HG03558 (cell line): ENCODE measurements around the gene ATP2A2.
"Not testable (repeated sequence)": the region's sequence is repeated elsewhere in the genome, so short reads cannot be mapped to it uniquely, and the experiment has no call there.

Experiments
- ATAC-seq: cut with Tn5 transposase; IDR thresholded peaks from one replicate; pipeline ENCODE4 v1.9.1; 2021; ENCODE audit warnings: moderate number of reproducible peaks; ENCODE audit not compliant: unreplicated experiment; ENCODE audit errors: extremely low read depth

Gene ATP2A2

GRCh38 chr12:110361216-110361615 lies 80.2 kb downstream of the ATP2A2 start:
- no peak for ATAC-seq

- ATAC-seq: no peak
Observed at GRCh38 chr12:110365489-110366320, 84.7 kb downstream of the ATP2A2 start.

- no peak for ATAC-seq
Observed at GRCh38 chr12:110366321-110367142, 85.5 kb downstream of the ATP2A2 start.

- ATAC-seq: no peak
Observed at GRCh38 chr12:110367181-110367864, 86.3 kb downstream of the ATP2A2 start.

- no peak for ATAC-seq
Observed at GRCh38 chr12:110369992-110370391, 88.9 kb downstream of the ATP2A2 start.

GRCh38 chr12:110370732-110371231 lies 89.7 kb downstream of the ATP2A2 start:
- no peak for ATAC-seq

GRCh38 chr12:110371408-110372055 lies 90.5 kb downstream of the ATP2A2 start:
- no peak for ATAC-seq

GRCh38 chr12:110372056-110372425 lies 91.0 kb downstream of the ATP2A2 start:
- no peak for ATAC-seq

- ATAC-seq: no peak
Observed at GRCh38 chr12:110373025-110373424, 92.0 kb downstream of the ATP2A2 start.

GRCh38 chr12:110373425-110373824 lies 92.4 kb downstream of the ATP2A2 start:
- no peak for ATAC-seq

- no peak for ATAC-seq
Observed at GRCh38 chr12:110373962-110374611, 93.0 kb downstream of the ATP2A2 start.

GRCh38 chr12:110378131-110378790 lies 97.2 kb downstream of the ATP2A2 start:
- ATAC-seq: not testable (repeated sequence)

GRCh38 chr12:110379197-110379596 lies 98.2 kb downstream of the ATP2A2 start:
- no peak for ATAC-seq

GRCh38 chr12:110379631-110380030 lies 98.6 kb downstream of the ATP2A2 start:
- ATAC-seq: no peak

GRCh38 chr12:110382683-110383082 lies 101.6 kb downstream of the ATP2A2 start:
- no peak for ATAC-seq
